ENCODE measurements around the gene SDK1. TPM values are rescaled to one million over a fixed set of nuclear protein-coding genes. Genes with fewer than 3 reads are reported as not detected.

SDK1 gene
- total and polyA plus RNA-seq, 2 experiments from 2014 or later = 2.1 to 10.0 TPM

GRCh38 chr7:3650844-3651243, 349.8 kb downstream of the SDK1 start:
- H3K4me1 Mint-ChIP-seq = peaks cover 4% of the 10 kb centered on the region; the same call in 2 of the 3 replicates
- H3K36me3 Mint-ChIP-seq (ENCODE audit: low read depth) = no peaks in the 10 kb centered on the region
- peaks cover 3% of the 10 kb centered on the region for H3K27me3 Mint-ChIP-seq (ENCODE audit: insufficient read depth, low read depth, poor library complexity)
- H3K9me3 Mint-ChIP-seq = no peaks in the 10 kb centered on the region
- Histone ChIP-seq H3K4me2 (no peak overlapping the region), H3K27me3 (ENCODE audit: insufficient read depth) (no peaks in the 10 kb centered on the region), H3K4me1 (ENCODE audit: insufficient read depth) (no peaks in the 10 kb centered on the region), H2AFZ (no peak overlapping the region), H3K27ac (ENCODE audit: low read depth) (no peak overlapping the region), H3K4me3 (no peak overlapping the region), H3K79me2 (replicated peaks; ENCODE audit: insufficient read depth) (no peaks in the 10 kb centered on the region), H3F3A (replicated peaks; ENCODE audit: low read depth) (no peaks in the 10 kb centered on the region), H3K36me3 (ENCODE audit: insufficient read depth) (no peaks in the 10 kb centered on the region), H3K9me2 (ENCODE audit: insufficient read depth) (0 out of 2 replicates have a peak, but pooled peaks cover 2% of the 10 kb centered on the region), H4K20me1 (replicated peaks; ENCODE audit: insufficient read depth) (no peaks in the 10 kb centered on the region)
- H3K27ac Mint-ChIP-seq = no peak overlapping the region
- no peak overlapping the region for H3K4me3 Mint-ChIP-seq
- DNase-seq (ENCODE audit: low spot score) (no peak), ATAC-seq (no peak)
- no peak for TF ChIP-seq STAT1 (IDR thresholded peaks at IDR 0.05; ENCODE audit: unreplicated experiment)
- TF ChIP-seq EZH2 (IDR thresholded peaks at IDR 0.05; ENCODE audit: low read depth, unreplicated experiment) = no peak
- no peak for TF ChIP-seq ZNF462 (CRISPR knock-in tag; IDR thresholded peaks at IDR 0.05)
- TF ChIP-seq NANOG (IDR thresholded peaks at IDR 0.05; ENCODE audit: borderline replicate concordance) = no peak
- TF ChIP-seq ZNF114 (CRISPR knock-in tag; IDR thresholded peaks at IDR 0.05) = no peak
- TF ChIP-seq ZNF331 (CRISPR knock-in tag; IDR thresholded peaks at IDR 0.05; ENCODE audit: low read depth) = no peak
- TF ChIP-seq CREB1 (CRISPR knock-in tag; IDR thresholded peaks at IDR 0.05; ENCODE audit: low read depth) = no peak
- TF ChIP-seq JUNB (IDR thresholded peaks at IDR 0.05; ENCODE audit: unreplicated experiment) = no peak
- no peak for TF ChIP-seq POLR2AphosphoS5 (IDR thresholded peaks at IDR 0.05; ENCODE audit: low read depth)
- no peak for TF ChIP-seq ETS1 (IDR thresholded peaks at IDR 0.05)
- TF ChIP-seq EZH2phosphoT487 (IDR thresholded peaks at IDR 0.05; ENCODE audit: unreplicated experiment) = no peak
- TF ChIP-seq CTCF (conservative IDR thresholded peaks at IDR 0.05; ENCODE audit: low read depth in 2 of 2) = no peak
- no peak for TF ChIP-seq REST (IDR thresholded peaks at IDR 0.05; ENCODE audit: unreplicated experiment)

Data from GM23338 (cell line).